ENCODE results near the gene FMN1.

DNA sequence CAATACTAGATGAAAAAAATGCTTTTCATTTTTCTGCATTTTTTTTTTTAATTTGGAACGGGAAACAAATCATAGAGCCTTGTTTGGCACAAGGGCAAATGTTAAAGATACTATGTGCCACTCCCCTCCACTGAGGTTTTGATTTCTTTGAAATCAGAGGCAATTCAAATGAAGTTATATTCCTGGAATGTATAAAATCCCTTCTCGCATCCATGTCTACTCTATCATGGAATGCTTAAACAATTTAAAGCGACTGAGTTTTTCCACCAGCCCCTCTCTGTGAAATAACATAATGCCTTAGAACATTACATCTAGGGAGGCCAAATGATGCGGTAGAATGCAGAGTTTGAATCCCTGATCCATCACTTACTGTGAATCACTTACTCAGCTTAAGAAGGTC, 69.7 kb downstream of the FMN1 start:
- TF ChIP-seq CTCF (conservative IDR thresholded peaks at IDR 0.05; ENCODE audit: low read depth, low read length), result no peak
- TF ChIP-seq EZH2 (IDR thresholded peaks at IDR 0.05; ENCODE audit: borderline replicate concordance, low read depth, low read length, poor library complexity, severe bottlenecking), result no peak

Data from A673 (cell line).